Middle frontal gyrus (tissue), 1 donor: Measurements from ENCODE around the gene PSTPIP2.
A peak's percentile ranks its signal among the peaks of the same experiment; 100 is the strongest.
"Not testable (repeated sequence)": the region's sequence is repeated elsewhere in the genome, so short reads cannot be mapped to it uniquely, and the experiment has no call there.

Source experiments
- DNase-seq: peaks from one replicate; pipeline ENCODE4 v3.0.0-alpha.2; 2015; ENCODE audit warnings: low spot score; ENCODE audit errors: extremely low spot score

PSTPIP2 gene

GRCh38 chr18:45991788-45992187 lies 80.3 kb downstream of the PSTPIP2 start:
- DNase-seq = no peak

- DNase-seq = no peak
These were observed 87.4 kb downstream of the PSTPIP2 start for GRCh38 chr18:45984546-45985235.

- no peak for DNase-seq
These were observed 90.2 kb downstream of the PSTPIP2 start for GRCh38 chr18:45981821-45982220.

GRCh38 chr18:45980229-45980628 lies 91.8 kb downstream of the PSTPIP2 start:
- DNase-seq = no peak

GRCh38 chr18:45978084-45978483 lies 94.0 kb downstream of the PSTPIP2 start:
- DNase-seq = no peak

- DNase-seq = no peak
These were observed 95.1 kb downstream of the PSTPIP2 start for GRCh38 chr18:45976974-45977373.

- DNase-seq = no peak
These were observed 95.5 kb downstream of the PSTPIP2 start for GRCh38 chr18:45976566-45976965.

GRCh38 chr18:45974088-45974536 lies 97.9 kb downstream of the PSTPIP2 start:
- peak; percentile 60 for DNase-seq

- DNase-seq = peak; percentile 86
These were observed 104.9 kb downstream of the PSTPIP2 start, which contains the start of gene EPG5 for GRCh38 chr18:45967007-45967706. EPG5 (minus strand) TSS chr18:45967329; CDS start chr18:45967239, 90 bp downstream.

GRCh38 chr18:45964913-45965312 lies 107.1 kb downstream of the PSTPIP2 start:
- DNase-seq = not testable (repeated sequence)

- DNase-seq = no peak
These were observed 109.2 kb downstream of the PSTPIP2 start for GRCh38 chr18:45962866-45963265.

GRCh38 chr18:45962461-45962860 lies 109.6 kb downstream of the PSTPIP2 start:
- no peak for DNase-seq

GRCh38 chr18:45959484-45959883 lies 112.6 kb downstream of the PSTPIP2 start:
- not testable (repeated sequence) for DNase-seq

GRCh38 chr18:45958730-45959129 lies 113.3 kb downstream of the PSTPIP2 start:
- DNase-seq = no peak

GRCh38 chr18:45958027-45958426 lies 114.0 kb downstream of the PSTPIP2 start:
- DNase-seq = no peak

GRCh38 chr18:45957100-45957499 lies 115.0 kb downstream of the PSTPIP2 start:
- no peak for DNase-seq

GRCh38 chr18:45954070-45954934 lies 117.8 kb downstream of the PSTPIP2 start:
- no peak for DNase-seq

- no peak for DNase-seq
These were observed 120.9 kb downstream of the PSTPIP2 start for GRCh38 chr18:45951016-45951714.

GRCh38 chr18:45945669-45946068 lies 126.4 kb downstream of the PSTPIP2 start:
- DNase-seq = no peak

GRCh38 chr18:45940724-45941123 lies 131.3 kb downstream of the PSTPIP2 start:
- DNase-seq = no peak

GRCh38 chr18:45939236-45939635 lies 132.8 kb downstream of the PSTPIP2 start:
- DNase-seq = no peak
